ENCODE data around the gene PLA2G4E. TPM values are rescaled to one million over a fixed set of nuclear protein-coding genes. Genes with fewer than 3 reads are reported as not detected.

PLA2G4E gene
- total and polyA plus RNA-seq, 2 donors = 0.05 to 0.62 TPM

DNA sequence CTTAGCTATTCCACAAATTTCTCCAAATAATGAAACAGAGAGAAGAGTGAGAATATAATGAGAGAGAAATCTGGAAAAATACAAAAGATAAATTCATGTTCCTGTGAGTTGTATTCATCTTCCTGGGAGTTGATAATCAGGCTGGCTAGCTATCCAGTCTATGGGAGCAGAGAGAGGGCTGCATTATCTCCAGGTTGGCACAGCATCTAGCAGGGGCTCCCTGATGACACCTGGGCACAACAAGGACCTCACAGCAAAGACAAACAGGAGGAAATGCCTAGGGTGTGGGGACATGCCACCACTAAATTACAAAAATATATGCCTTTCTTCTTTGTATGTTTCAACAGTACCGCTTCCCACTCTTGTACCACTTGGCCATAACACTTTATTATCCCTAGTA, 50.4 kb downstream of the PLA2G4E start:
- no peak for DNase-seq (ENCODE audit: low read depth in 6 of 9, low spot score in 9 of 9)
- no peaks in the 10 kb centered on the region for H3K9me3 ChIP-seq (ENCODE audit: control insufficient read depth in 2 of 2, insufficient read depth in 1 of 2, low read length in 1 of 2)
- peaks cover 0 to 19% of the 10 kb centered on the region in 2 donors for H3K27me3 ChIP-seq (ENCODE audit: control insufficient read depth in 2 of 2, insufficient read depth in 1 of 2, low read length in 1 of 2)
- WGBS = 96% methylated on average over 1 of the region's 1 CpG
- no peaks in the 10 kb centered on the region for H3K36me3 ChIP-seq (ENCODE audit: control insufficient read depth in 2 of 2, insufficient read depth in 2 of 2, low read length in 1 of 2)
- peaks cover 8 to 15% of the 10 kb centered on the region in 2 donors for H3K4me1 ChIP-seq (ENCODE audit: control insufficient read depth in 2 of 2, insufficient read depth in 2 of 2, low read length in 2 of 2)
- H3K4me3 ChIP-seq (ENCODE audit: low read length in 2 of 2) = no peak overlapping the region
- H3K27ac ChIP-seq (ENCODE audit: low read depth in 1 of 2, low read length in 1 of 2) = no peak overlapping the region

DNA sequence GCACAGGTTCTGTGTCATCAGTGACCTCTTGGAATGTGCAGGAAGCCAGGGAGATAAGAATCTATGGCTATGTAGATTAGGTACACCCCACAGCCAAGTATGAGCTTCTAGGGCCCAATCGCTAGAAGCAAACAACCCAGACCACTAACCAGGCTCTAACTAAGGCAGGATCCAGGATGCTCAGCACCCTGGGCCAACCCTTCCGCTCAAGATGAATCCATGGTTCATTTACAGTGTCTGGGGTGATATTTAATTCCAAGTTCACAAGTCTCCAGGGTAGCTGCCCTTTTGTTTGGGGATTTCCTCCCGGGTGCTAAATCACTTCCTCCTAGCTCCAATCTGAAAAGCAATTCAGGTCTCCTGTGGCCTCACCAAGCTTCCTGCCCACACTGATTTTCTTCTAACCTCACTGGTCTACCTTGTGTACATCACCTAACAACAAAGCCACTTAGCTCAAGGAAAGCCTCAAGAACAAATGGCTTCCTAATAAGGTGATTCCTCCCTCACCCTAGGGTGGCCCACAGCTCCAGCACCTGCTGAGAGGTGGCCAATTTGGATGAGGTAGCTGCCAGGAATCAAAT, 50.9 kb downstream of the PLA2G4E start:
- peaks cover 8 to 15% of the 10 kb centered on the region in 2 donors for H3K4me1 ChIP-seq (ENCODE audit: control insufficient read depth in 2 of 2, insufficient read depth in 2 of 2, low read length in 2 of 2)
- no peak overlapping the region for H3K4me3 ChIP-seq (ENCODE audit: low read length in 2 of 2)
- no peaks in the 10 kb centered on the region for H3K9me3 ChIP-seq (ENCODE audit: control insufficient read depth in 2 of 2, insufficient read depth in 1 of 2, low read length in 1 of 2)
- no peaks in the 10 kb centered on the region for H3K36me3 ChIP-seq (ENCODE audit: control insufficient read depth in 2 of 2, insufficient read depth in 2 of 2, low read length in 1 of 2)
- no peak overlapping the region for H3K27ac ChIP-seq (ENCODE audit: low read depth in 1 of 2, low read length in 1 of 2)
- peaks cover 0 to 19% of the 10 kb centered on the region in 2 donors for H3K27me3 ChIP-seq (ENCODE audit: control insufficient read depth in 2 of 2, insufficient read depth in 1 of 2, low read length in 1 of 2)
- WGBS = 67% methylated on average over 3 of the region's 3 CpGs
- DNase-seq (ENCODE audit: low read depth in 6 of 9, low spot score in 9 of 9) = peak in 1 of 9 donors; percentile 34

- 95% methylated on average over 4 of the region's 4 CpGs for WGBS
- H3K27ac ChIP-seq (ENCODE audit: low read depth in 1 of 2, low read length in 1 of 2) = no peak overlapping the region
Measured at GRCh38 chr15:41968701-41969100, 52.1 kb downstream of the PLA2G4E start.

GRCh38 chr15:41967506-41968206, 53.2 kb downstream of the PLA2G4E start:
- DNase-seq (ENCODE audit: low read depth in 6 of 9, low spot score in 9 of 9) = peak in 1 of 9 donors; percentile 24
- peaks cover 0 to 13% of the 10 kb centered on the region in 2 donors for H3K27me3 ChIP-seq (ENCODE audit: control insufficient read depth in 2 of 2, insufficient read depth in 1 of 2, low read length in 1 of 2)
- peak overlapping the region in 1 of 2 donors; percentile 74 for H3K27ac ChIP-seq (ENCODE audit: low read depth in 1 of 2, low read length in 1 of 2)
- H3K9me3 ChIP-seq (ENCODE audit: control insufficient read depth in 2 of 2, insufficient read depth in 1 of 2, low read length in 1 of 2) = no peaks in the 10 kb centered on the region
- peaks cover 6 to 12% of the 10 kb centered on the region in 2 donors for H3K4me1 ChIP-seq (ENCODE audit: control insufficient read depth in 2 of 2, insufficient read depth in 2 of 2, low read length in 2 of 2)
- WGBS = 24% methylated on average over 4 of the region's 4 CpGs
- no peak overlapping the region for H3K4me3 ChIP-seq (ENCODE audit: low read length in 2 of 2)
- H3K36me3 ChIP-seq (ENCODE audit: control insufficient read depth in 2 of 2, insufficient read depth in 2 of 2, low read length in 1 of 2) = no peaks in the 10 kb centered on the region

More at GRCh38 chr15:41968701-41969100, 52.1 kb downstream of the PLA2G4E start:
- Histone ChIP-seq H3K36me3 (ENCODE audit: control insufficient read depth in 2 of 2, insufficient read depth in 2 of 2, low read length in 1 of 2) (no peaks in the 10 kb centered on the region), H3K9me3 (ENCODE audit: control insufficient read depth in 2 of 2, insufficient read depth in 1 of 2, low read length in 1 of 2) (no peaks in the 10 kb centered on the region), H3K4me3 (ENCODE audit: low read length in 2 of 2) (no peak overlapping the region), H3K27me3 (ENCODE audit: control insufficient read depth in 2 of 2, insufficient read depth in 1 of 2, low read length in 1 of 2) (peaks cover 0 to 18% of the 10 kb centered on the region in 2 donors), H3K4me1 (ENCODE audit: control insufficient read depth in 2 of 2, insufficient read depth in 2 of 2, low read length in 2 of 2) (peaks cover 8 to 15% of the 10 kb centered on the region in 2 donors)
- DNase-seq (ENCODE audit: low read depth in 6 of 9, low spot score in 9 of 9) = no peak

GRCh38 chr15:41966920-41967465, 53.8 kb downstream of the PLA2G4E start:
- no peaks in the 10 kb centered on the region for H3K9me3 ChIP-seq (ENCODE audit: control insufficient read depth in 2 of 2, insufficient read depth in 1 of 2, low read length in 1 of 2)
- peaks cover 6 to 10% of the 10 kb centered on the region in 2 donors for H3K4me1 ChIP-seq (ENCODE audit: control insufficient read depth in 2 of 2, insufficient read depth in 2 of 2, low read length in 2 of 2)
- peaks cover 0 to 12% of the 10 kb centered on the region in 2 donors for H3K27me3 ChIP-seq (ENCODE audit: control insufficient read depth in 2 of 2, insufficient read depth in 1 of 2, low read length in 1 of 2)
- 84% methylated on average over 3 of the region's 3 CpGs for WGBS
- no peaks in the 10 kb centered on the region for H3K36me3 ChIP-seq (ENCODE audit: control insufficient read depth in 2 of 2, insufficient read depth in 2 of 2, low read length in 1 of 2)
- no peak overlapping the region for H3K4me3 ChIP-seq (ENCODE audit: low read length in 2 of 2)
- DNase-seq (ENCODE audit: low read depth in 6 of 9, low spot score in 9 of 9) = no peak
- H3K27ac ChIP-seq (ENCODE audit: low read depth in 1 of 2, low read length in 1 of 2) = no peak overlapping the region

DNA sequence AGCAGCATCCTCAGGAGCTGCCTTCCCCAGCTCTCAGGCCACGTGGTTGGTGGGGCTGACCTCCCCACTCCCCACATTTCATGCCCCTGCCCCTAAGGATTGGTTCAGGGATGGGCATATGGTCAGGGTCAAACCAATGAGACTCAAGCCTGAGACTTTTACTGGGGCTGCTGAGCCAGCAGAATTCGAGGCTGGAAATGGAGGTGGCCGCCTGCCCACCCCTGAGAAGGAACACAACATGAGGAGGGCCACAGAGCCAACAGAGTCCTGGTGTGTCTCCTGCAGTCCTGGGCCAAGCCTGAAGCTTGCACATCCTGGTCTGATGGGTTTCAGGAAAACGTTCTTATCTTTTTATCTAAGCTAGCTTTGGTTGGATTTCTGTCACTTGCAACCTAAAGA, 54.4 kb downstream of the PLA2G4E start:
- peaks cover 2 to 5% of the 10 kb centered on the region in 2 donors for H3K4me1 ChIP-seq (ENCODE audit: control insufficient read depth in 2 of 2, insufficient read depth in 2 of 2, low read length in 2 of 2)
- DNase-seq (ENCODE audit: low read depth in 6 of 9, low spot score in 9 of 9) = no peak
- no peak overlapping the region for H3K4me3 ChIP-seq (ENCODE audit: low read length in 2 of 2)

DNA sequence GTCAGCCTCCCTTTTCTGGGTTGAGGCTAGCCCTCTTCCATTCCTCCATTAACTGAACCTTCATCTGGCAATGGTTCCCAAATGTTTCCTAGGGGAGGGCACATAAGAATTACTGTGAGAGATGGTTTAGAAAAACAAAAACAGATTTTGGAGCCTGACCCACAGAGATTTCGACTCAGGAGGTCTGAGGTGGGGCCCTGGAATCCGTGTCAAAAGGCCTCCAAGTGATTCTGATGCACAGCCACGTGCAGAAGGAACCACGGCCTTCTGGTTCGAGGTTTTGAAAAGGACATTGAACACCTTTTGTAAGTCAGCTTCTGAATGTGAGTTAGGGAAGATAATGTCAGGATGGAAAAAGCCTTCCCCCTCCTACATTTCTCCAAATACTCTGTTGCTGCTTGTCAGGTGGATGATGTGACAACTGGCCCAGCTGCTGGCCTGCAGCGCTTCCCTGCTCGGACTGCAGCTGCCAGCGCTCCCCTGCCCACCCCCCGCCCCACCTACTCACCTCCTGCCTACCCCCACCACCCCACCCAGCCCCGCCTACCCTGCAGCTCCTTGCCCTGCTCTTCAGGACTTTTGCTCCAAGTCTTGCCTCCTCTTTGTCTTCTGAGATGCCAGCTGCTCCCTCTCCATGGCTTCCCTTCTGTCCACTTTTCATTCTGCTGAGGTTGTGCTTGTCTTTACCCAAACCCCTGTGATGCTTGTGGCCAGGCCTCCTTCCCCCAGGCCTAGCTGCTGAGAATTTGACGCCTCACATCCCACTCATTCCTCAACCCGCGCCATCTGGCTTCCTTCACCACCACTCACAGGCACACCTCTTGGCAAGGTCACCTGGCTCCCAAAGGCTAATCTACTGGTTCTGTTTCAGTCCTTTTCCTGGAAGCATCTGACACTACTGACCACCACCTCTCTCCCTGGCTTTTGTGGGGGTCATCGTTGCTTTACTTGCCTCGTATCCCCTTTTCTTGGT, 55.1 kb downstream of the PLA2G4E start:
- Histone ChIP-seq H3K27ac (ENCODE audit: low read depth in 1 of 2, low read length in 1 of 2) (no peak overlapping the region), H3K4me1 (ENCODE audit: control insufficient read depth in 2 of 2, insufficient read depth in 2 of 2, low read length in 2 of 2) (peaks cover 2 to 5% of the 10 kb centered on the region in 2 donors), H3K9me3 (ENCODE audit: control insufficient read depth in 2 of 2, insufficient read depth in 1 of 2, low read length in 1 of 2) (no peaks in the 10 kb centered on the region), H3K36me3 (ENCODE audit: control insufficient read depth in 2 of 2, insufficient read depth in 2 of 2, low read length in 1 of 2) (no peaks in the 10 kb centered on the region), H3K27me3 (ENCODE audit: control insufficient read depth in 2 of 2, insufficient read depth in 1 of 2, low read length in 1 of 2) (peaks cover 0 to 7% of the 10 kb centered on the region in 2 donors), H3K4me3 (ENCODE audit: low read length in 2 of 2) (no peak overlapping the region)
- WGBS = 83% methylated on average over 15 of the region's 15 CpGs
- no peak for DNase-seq (ENCODE audit: low read depth in 6 of 9, low spot score in 9 of 9)

More for the DNA sequence above, 54.4 kb downstream of the PLA2G4E start:
- Histone ChIP-seq H3K27me3 (ENCODE audit: control insufficient read depth in 2 of 2, insufficient read depth in 1 of 2, low read length in 1 of 2) (peaks cover 0 to 7% of the 10 kb centered on the region in 2 donors), H3K9me3 (ENCODE audit: control insufficient read depth in 2 of 2, insufficient read depth in 1 of 2, low read length in 1 of 2) (no peaks in the 10 kb centered on the region), H3K36me3 (ENCODE audit: control insufficient read depth in 2 of 2, insufficient read depth in 2 of 2, low read length in 1 of 2) (no peaks in the 10 kb centered on the region), H3K27ac (ENCODE audit: low read depth in 1 of 2, low read length in 1 of 2) (no peak overlapping the region)
- 76% methylated on average over 4 of the region's 4 CpGs for WGBS

DNA sequence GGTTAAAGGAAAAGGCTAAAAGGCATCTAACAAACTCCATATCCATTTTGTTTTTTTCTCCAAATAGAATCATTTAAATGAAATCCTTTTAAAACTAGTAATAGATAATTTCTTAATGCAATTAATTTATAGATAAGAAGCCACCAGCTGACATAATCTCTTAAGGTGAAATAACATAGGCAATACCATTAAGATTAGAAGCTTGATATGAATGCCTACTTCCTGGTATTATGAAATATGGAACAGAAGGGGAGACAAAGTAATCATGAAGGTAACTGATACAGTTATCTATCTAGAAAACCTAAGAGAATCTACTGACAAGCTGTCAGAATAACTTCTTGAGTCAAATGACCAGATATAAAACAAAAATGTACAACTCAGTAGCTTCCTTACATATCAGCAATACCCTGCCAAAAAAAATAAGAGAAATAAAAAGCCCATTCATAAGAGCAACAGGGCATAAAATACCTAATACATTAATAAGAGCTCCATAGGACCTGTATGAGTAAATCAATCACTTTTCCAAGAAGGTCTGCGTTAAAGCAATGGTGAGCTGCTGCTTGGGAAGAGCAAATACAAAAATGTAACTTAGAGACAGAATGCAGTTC, 59.1 kb downstream of the PLA2G4E start:
- DNase-seq (ENCODE audit: low read depth in 6 of 9, low spot score in 9 of 9) = no peak
- no peak overlapping the region for H3K4me3 ChIP-seq (ENCODE audit: low read length in 2 of 2)
- no peak overlapping the region for H3K27ac ChIP-seq (ENCODE audit: low read depth in 1 of 2, low read length in 1 of 2)
- 92% methylated on average over 1 of the region's 1 CpG for WGBS
- H3K9me3 ChIP-seq (ENCODE audit: control insufficient read depth in 2 of 2, insufficient read depth in 1 of 2, low read length in 1 of 2) = no peaks in the 10 kb centered on the region
- no peaks in the 10 kb centered on the region for H3K27me3 ChIP-seq (ENCODE audit: control insufficient read depth in 2 of 2, insufficient read depth in 1 of 2, low read length in 1 of 2)
- no peaks in the 10 kb centered on the region for H3K4me1 ChIP-seq (ENCODE audit: control insufficient read depth in 2 of 2, insufficient read depth in 2 of 2, low read length in 2 of 2)
- H3K36me3 ChIP-seq (ENCODE audit: control insufficient read depth in 2 of 2, insufficient read depth in 2 of 2, low read length in 1 of 2) = no peaks in the 10 kb centered on the region

Data from thymus (tissue), 11 donors.